ENCODE data around the gene CSNK2A1.
"Not testable (repeated sequence)": the region's sequence is repeated elsewhere in the genome, so short reads cannot be mapped to it uniquely, and the experiment has no call there.

Gene CSNK2A1

DNA sequence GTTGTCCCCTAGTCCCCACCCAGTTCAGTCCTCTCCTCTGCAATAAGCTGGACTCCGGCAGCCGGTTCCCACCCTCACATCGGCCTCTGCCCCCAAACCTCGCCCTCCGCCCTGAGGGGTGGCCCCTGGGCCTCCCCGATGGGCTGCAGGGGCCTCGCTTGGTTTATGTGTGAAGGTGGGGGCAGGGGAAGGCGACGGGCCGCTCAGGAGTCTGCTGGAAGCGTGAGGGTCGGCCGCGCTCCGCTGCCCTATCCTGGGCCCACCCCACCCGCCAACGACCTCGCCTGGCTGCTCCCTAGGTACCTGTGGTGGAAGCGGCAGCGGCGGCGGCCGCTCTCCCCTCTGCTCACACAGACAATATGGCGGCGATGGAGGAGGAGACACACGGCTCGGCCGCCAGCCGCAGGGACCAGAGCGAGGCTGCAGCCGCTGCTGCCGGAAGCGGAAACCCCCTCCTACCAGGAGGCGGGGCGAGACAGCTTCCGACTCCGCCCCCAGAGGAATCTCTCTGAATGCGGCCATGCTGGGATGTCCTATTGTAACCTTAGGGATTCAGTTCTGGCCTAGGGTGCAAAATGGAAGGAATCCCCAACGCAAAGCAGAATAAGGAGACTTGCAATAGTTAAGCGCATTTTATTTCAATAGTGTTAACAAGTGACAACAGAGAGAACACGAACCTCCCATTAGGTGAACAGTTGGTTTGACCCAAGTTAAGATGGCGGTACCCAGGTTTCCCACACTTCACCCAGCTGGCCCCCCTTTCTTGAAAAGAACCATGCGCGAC lies at the start of gene CSNK2A1:
Gene CSNK2A1 (minus strand): TSS at position 422 of the 784 bp plus-strand sequence. CDS start 35,239 bp downstream, outside the sequence.
- peak; percentile 93 for DNase-seq

- no peak for DNase-seq
These were observed 48.9 kb upstream of the CSNK2A1 start for GRCh38 chr20:592506-592905.

DNA sequence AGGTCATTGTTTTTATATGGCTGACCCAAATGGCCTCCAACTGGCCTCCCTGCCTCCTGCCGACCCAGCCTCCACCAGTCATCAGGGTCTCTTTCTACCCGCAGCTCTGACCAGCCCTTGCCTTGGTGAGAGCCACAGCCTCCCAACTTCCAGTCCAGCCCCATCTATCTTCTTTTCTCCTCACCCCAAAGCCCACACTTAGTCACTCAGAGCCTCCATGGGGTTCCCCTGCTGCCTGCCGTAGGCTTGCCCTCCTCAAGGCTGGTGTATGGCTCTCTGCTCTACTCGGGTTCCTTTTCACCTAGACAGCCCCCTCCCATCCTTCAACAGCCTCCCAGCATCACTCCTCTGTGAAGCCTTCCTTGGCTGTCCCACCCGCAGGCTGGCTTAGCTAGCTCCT lies 48.4 kb upstream of the CSNK2A1 start:
- DNase-seq, result no peak

DNA sequence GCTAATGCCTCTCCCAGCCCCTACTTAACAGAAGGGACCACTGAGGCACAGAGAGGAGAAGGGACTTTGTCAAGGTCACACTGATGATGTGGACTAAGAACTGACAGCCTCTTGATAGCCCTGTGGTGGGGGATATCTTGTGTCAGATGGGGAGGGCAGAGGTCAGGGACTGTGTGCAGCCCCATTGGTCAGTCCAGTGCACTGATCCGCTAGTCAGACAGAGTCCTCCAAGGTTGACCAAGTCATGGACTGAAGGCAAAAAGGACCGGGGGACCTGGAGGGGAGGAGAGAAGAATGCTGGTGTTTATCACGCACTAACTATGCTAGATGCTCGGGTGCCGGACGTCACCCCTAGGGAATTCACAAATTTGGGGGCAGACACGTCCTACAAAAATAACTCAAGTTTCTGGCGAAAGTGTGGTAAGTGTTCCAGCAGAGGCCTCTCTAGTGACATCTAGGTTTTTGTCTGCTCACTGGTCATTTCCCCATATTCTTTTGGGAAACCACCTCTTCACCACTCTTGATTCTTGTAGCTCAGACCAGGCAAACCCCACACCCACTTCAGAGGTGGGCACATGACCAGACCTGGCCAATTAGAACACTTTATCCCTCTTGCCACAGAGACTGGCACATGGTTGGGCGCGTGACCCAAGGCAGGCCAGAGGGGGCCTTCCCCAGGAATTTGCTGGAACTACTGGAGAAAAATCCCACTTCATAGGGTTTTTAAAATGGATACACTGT lies 45.5 kb upstream of the CSNK2A1 start:
- DNase-seq, result no peak

- no peak for DNase-seq
These were observed 44.9 kb upstream of the CSNK2A1 start for GRCh38 chr20:588476-588875.

- no peak for DNase-seq
These were observed 41.3 kb upstream of the CSNK2A1 start for GRCh38 chr20:584971-585301.

GRCh38 chr20:584161-584970 lies 40.8 kb upstream of the CSNK2A1 start:
- DNase-seq, result no peak

DNA sequence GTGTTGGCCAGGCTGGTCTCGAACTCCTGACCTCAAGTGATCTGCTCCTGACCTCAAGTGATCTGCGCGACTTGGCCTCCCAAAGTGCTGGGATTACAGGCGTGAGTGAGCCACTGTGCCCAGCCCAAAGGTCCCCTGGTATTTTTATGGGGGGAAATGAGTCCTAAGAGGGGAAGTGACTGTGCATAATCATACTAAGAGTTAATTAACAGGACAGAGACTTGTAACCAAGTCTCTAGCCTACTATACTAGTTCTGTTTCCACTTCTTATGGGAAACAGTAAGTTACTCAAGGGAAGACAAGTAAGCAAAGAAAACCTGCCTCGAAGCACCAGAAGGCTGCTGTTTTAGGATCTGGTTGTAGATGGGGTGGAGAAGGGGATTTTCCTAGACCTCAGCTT lies 38.6 kb upstream of the CSNK2A1 start:
- DNase-seq, result no peak

DNA sequence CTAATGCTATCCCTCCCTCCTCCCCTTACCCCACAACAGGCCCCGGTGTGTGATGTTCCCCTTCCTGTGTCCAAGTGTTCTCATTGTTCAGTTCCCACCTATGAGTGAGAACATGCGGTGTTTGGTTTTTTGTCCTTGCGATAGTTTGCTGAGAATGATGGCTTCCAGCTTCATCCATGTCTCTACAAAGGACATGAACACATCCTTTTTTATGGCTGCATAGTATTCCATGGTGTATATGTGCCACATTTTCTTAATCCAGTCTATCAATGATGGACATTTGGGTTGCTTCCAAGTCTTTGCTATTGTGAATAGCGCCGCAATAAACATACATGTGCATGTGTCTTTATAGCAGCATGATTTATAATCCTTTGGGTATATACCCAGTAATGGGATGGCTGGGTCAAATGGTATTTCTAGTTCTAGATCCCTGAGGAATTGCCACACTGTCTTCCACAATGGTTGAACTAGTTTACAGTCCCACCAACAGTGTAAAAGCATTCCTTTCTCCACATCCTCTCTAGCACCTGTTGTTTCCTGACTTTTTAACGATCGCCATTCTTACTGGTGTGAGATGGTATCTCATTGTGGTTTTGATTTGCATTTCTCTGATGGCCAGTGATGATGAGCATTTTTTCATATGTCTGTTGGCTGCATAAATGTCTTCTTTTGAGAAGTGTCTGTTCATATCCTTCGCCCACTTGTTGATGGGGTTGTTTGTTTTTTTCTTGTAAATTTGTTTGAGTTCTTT lies 35.5 kb upstream of the CSNK2A1 start:
- not testable (repeated sequence) for DNase-seq

DNA sequence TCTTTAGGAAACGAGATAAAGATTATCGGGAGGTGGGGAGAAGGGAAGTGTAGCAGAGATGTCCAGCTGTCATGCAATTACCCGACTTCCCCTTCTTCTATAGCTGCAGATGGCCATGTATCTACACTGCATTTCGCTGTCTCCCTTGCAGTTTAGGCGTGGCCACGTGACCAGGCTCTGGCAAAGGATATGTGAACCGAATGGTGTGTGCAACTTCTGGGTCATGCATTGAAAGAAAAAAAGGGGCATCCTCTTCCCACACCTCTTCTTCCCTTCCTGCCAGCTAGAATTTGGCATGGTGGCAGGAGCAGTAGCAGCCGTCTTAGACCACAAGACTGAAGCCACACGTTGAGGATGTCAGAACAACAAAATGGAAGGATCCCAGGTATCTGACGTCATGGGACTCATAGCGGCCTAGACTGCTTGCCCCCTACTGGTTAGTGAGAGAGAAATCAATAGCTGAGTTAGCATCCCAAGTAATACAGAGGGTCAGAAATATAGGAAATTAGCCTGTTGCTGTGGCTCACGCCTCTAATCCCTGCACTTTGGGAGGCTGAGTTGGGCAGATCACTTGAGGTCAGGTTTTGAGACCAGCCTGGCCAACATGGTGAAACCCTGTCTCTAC lies 33.7 kb upstream of the CSNK2A1 start:
- DNase-seq, result no peak

DNA sequence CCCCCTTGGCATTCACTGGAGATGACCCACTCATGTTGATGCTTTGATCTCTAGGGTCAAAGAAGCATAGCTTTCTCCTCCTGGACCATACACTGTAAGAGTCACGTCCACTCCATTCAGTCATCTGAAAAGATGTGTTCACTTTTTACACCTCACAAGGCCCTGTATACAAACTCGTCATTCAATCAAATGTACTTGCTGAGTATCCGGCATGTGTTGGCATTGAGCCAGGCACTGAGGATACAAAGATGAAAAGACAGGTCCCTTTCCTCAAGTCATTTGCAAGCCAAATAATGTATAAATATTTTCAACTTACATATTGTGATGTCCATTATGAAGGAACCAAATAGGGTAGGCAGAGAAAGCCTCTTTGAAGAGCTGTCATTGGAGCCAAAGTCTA lies 32.6 kb upstream of the CSNK2A1 start:
- no peak for DNase-seq

DNA sequence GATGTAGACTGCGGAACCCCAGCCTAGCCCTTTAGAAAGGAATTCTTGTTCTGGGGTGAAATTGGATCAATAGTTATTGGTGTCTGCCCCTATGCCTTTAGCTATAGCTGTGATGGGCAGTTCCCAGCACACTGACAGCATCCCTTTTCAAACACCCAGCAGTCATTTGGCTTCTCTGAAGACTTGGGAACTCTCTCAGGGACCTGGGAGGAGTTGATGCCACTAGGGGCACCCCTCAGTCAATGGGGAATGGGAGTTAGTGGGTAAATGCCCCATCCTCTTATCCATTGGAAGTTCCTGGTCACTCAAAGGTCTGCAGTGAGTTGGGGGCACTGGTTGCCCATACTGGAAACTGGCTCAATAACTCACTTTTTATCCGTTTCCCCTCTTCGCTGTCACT lies 31.6 kb upstream of the CSNK2A1 start:
- DNase-seq, result no peak

- no peak for DNase-seq
These were observed 30.8 kb upstream of the CSNK2A1 start for GRCh38 chr20:574297-574942.

- no peak for DNase-seq
These were observed 30.1 kb upstream of the CSNK2A1 start for GRCh38 chr20:573414-574296.

GRCh38 chr20:572727-573126 lies 29.1 kb upstream of the CSNK2A1 start:
- DNase-seq, result no peak

- DNase-seq, result no peak
These were observed 28.3 kb upstream of the CSNK2A1 start for GRCh38 chr20:571754-572441.

- no peak for DNase-seq
These were observed 25.3 kb upstream of the CSNK2A1 start for GRCh38 chr20:568673-569415.

GRCh38 chr20:568097-568652 lies 24.6 kb upstream of the CSNK2A1 start:
- DNase-seq, result no peak

DNA sequence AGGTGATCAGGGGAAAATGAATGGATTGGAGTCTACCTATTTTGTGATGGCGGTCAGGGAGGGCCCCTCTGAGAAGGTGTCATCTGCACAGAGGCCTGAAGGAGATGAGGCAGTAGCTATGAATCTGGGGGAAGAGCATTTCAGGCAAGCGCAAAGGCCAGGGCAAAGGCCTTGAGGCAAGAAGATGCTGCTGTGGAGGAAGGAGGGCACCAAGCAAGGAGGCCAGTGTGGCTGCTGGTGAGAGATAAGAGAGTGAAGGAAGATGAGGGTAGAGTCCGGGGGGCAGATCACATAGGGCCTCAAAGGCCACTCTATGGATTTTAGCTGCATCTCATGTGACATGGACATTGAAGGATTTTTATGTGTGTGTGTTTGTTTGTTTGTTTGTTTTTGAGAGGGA lies 20.6 kb upstream of the CSNK2A1 start:
- DNase-seq, result no peak
